Spinal cord (tissue), 10 donors: Measurements from ENCODE around the gene FSTL3. TPM values are rescaled to one million over a fixed set of nuclear protein-coding genes. Genes with fewer than 3 reads are reported as not detected.

Experiments
- DNase-seq, 6 donors: peaks; one replicate each; pipeline versions ENCODE4 v3.0.0 to v3.0.0-alpha.2; 2013 to 2015; ENCODE audit warnings: low spot score in 6 of 6, low read depth in 4 of 6
- H3K27ac ChIP-seq: one replicate; pipeline ENCODE4 v1.5.1; 2013; ENCODE audit warnings: low read depth, low read length, control low read depth
- H3K27me3 ChIP-seq: one replicate; pipeline ENCODE4 v1.6.1; 2013; ENCODE audit warnings: low read length; ENCODE audit not compliant: control insufficient read depth, insufficient read depth
- H3K36me3 ChIP-seq: one replicate; pipeline ENCODE4 v1.6.1; 2013; ENCODE audit warnings: low read length; ENCODE audit not compliant: control insufficient read depth, insufficient read depth
- H3K4me1 ChIP-seq: one replicate; pipeline ENCODE4 v1.6.1; 2013; ENCODE audit warnings: low read length; ENCODE audit not compliant: control insufficient read depth, insufficient read depth
- H3K4me3 ChIP-seq: one replicate; pipeline ENCODE4 v1.5.1; 2013; ENCODE audit warnings: low read depth, low read length, control low read depth
- H3K9me3 ChIP-seq: one replicate; pipeline ENCODE4 v1.6.1; 2013; ENCODE audit warnings: low read length; ENCODE audit not compliant: control insufficient read depth, insufficient read depth
- WGBS: methylation state at CpG from one replicate; pipeline ENCODE4 v1.1.5; 2013; ENCODE audit warnings: missing lambda C conversion rate; ENCODE audit not compliant: insufficient coverage; 5-methylcytosine and 5-hydroxymethylcytosine counted together
- polyA plus RNA-seq, 2 donors: library from polyadenylated mRNA; unstranded; fragments of 120-200 nt; gene quantifications; one replicate each; pipeline ENCODE4 v1.2.1, GENCODE V29; 2013; ENCODE audit not compliant: insufficient read length in 2 of 2
- total RNA-seq, 2 donors: library from RNA; depleted of rRNA in 1 of 2; stranded (reverse); fragments of 120-200 nt in 1 of 2; fragments of >200 nt in 1 of 2; gene quantifications; one replicate each; pipeline versions ENCODE4 v1.2.3 to v1.2.4, GENCODE V29; 2013 to 2014
- donor health status: healthy.

The FSTL3 gene
- total and polyA plus RNA-seq, 4 donors = 11.3 to 32.1 (median 15.0) TPM

DNA sequence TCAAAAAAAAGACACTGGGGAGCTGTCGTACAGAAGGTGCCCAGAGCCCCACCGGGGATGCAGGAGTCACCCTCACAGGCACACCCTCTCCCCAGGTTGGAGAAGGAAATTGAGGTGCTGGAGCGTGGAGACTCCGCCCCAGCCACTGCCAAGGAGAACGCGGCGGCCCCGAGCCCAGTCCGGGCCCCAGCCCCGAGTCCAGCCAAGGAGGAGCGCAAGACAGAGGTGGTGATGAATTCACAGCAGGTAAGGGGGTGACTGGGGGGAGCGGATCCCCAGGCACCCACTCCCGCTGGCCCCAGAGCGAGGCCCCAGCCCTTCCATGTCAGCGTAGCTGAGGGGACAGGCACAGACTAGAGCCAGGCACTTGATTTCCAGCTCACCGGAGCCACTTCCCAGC lies 54.8 kb downstream of the FSTL3 start:
- Histone ChIP-seq H3K36me3 (peaks cover 96% of the 10 kb centered on the region), H3K27ac (no peak overlapping the region), H3K27me3 (no peaks in the 10 kb centered on the region), H3K4me3 (no peak overlapping the region), H3K9me3 (no peaks in the 10 kb centered on the region), H3K4me1 (peaks cover 6% of the 10 kb centered on the region)
- 84% methylated on average over 9 of the region's 16 CpGs for WGBS
- no peak for DNase-seq

DNA sequence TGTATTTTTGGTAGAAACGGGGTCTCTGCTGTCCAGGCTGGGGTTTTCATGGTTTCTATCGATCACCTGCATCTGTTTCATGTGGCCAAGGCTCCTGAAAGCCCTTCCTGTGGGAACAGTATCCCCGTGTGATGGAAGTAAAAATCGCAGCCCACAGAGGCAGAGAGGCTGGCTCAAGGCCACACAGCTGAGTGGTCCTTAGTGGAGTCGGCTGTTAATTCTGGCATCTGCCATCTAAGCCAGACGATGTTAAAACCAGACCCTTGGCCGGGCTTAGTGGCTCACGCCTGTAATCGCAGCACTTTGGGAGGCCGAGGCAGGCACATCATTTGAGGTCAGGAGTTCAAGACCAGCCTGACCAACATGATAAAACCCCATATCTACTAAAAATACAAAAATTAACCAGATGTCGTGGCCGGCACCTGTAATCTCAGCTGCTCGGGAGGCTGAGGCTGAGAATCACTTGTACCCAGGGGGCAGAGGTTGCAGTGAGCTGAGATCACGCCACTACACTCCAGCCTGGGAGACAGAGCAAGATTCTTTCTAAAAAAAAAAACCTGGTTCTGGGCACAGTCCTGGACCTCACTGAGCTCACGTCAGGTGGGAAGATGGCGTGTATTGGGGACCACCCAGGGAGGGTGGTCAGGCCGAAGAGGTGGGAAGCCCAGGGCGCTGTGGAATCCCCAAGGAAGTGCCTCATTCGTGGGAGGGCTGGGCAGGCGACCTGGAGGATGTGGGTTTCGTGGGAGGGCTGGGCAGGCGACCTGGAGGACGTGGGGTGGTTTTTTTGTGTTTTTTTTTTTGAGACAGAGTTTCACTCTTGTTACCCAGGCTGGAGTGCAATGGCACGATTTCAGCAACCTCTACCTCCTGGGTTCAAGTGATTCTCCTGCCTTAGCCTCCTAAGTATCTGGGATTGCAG lies 56.2 kb downstream of the FSTL3 start:
- 85% methylated on average over 20 of the region's 24 CpGs for WGBS
- Histone ChIP-seq H3K4me1 (peaks cover 6% of the 10 kb centered on the region), H3K27ac (no peak overlapping the region), H3K9me3 (no peaks in the 10 kb centered on the region), H3K4me3 (no peak overlapping the region), H3K36me3 (peaks cover 96% of the 10 kb centered on the region), H3K27me3 (no peaks in the 10 kb centered on the region)
- no peak for DNase-seq

Other genes starting within 250 kb of the FSTL3 start
- gene SHC2, start 215.4 kb upstream of the FSTL3 start, total RNA-seq = 10 to 100 TPM; 15.5 to 24.2 TPM
- 100 to 1,000 TPM in 1 of 2 donors, 10 to 100 TPM in 1; 92.7 to 111 TPM for gene SHC2, start 215.4 kb upstream of the FSTL3 start, polyA plus RNA-seq
- 1 to 10 TPM in 1 of 2 donors, under 1 TPM in 1; 0.40 to 2.6 TPM for gene MADCAM1, start 179.9 kb upstream of the FSTL3 start, total RNA-seq
- gene MADCAM1, start 179.9 kb upstream of the FSTL3 start, polyA plus RNA-seq = 1 to 10 TPM; 5.3 to 7.1 TPM
- gene TPGS1, start 168.9 kb upstream of the FSTL3 start, total RNA-seq = 10 to 100 TPM in 1 of 2 donors, 1 to 10 TPM in 1; 9.9 to 23.9 TPM
- 10 to 100 TPM; 30.3 to 31.3 TPM for gene TPGS1, start 168.9 kb upstream of the FSTL3 start, polyA plus RNA-seq
- 10 to 100 TPM; 35.5 to 85.5 TPM for gene CDC34, start 144.6 kb upstream of the FSTL3 start, total RNA-seq
- 10 to 100 TPM; 86.6 to 92.0 TPM for gene CDC34, start 144.6 kb upstream of the FSTL3 start, polyA plus RNA-seq
- under 1 TPM in 1 of 2 donors, not detected in 1; 0.33 TPM for gene GZMM, start 132.3 kb upstream of the FSTL3 start, total RNA-seq
- gene GZMM, start 132.3 kb upstream of the FSTL3 start, polyA plus RNA-seq = under 1 TPM; 0.55 to 0.68 TPM
- 100 to 1,000 TPM; 177 to 638 TPM for gene BSG, start 103.8 kb upstream of the FSTL3 start, total RNA-seq
- gene BSG, start 103.8 kb upstream of the FSTL3 start, polyA plus RNA-seq = 100 to 1,000 TPM; 484 to 623 TPM
- 10 to 100 TPM in 1 of 2 donors, 1 to 10 TPM in 1; 8.6 to 35.7 TPM for gene HCN2, start 86.5 kb upstream of the FSTL3 start, total RNA-seq
- 10 to 100 TPM; 82.5 to 85.8 TPM for gene HCN2, start 86.5 kb upstream of the FSTL3 start, polyA plus RNA-seq
- gene POLRMT, start 42.9 kb upstream of the FSTL3 start, total RNA-seq = 10 to 100 TPM; 11.8 to 40.8 TPM
- gene POLRMT, start 42.9 kb upstream of the FSTL3 start, polyA plus RNA-seq = 10 to 100 TPM; 51.6 to 54.2 TPM
- 1 to 10 TPM in 1 of 2 donors, under 1 TPM in 1; 0.72 to 1.2 TPM for gene FGF22, start 36.5 kb upstream of the FSTL3 start, total RNA-seq
- gene FGF22, start 36.5 kb upstream of the FSTL3 start, polyA plus RNA-seq = 1 to 10 TPM; 2.2 to 2.5 TPM
- 10 to 100 TPM; 13.4 to 20.3 TPM for gene RNF126, start 13.2 kb upstream of the FSTL3 start, total RNA-seq
- 10 to 100 TPM; 50.9 to 61.6 TPM for gene RNF126, start 13.2 kb upstream of the FSTL3 start, polyA plus RNA-seq
- 1 to 10 TPM in 1 of 2 donors, under 1 TPM in 1; 0.33 to 1.1 TPM for gene PRSS57, start 19.1 kb downstream of the FSTL3 start, total RNA-seq
- under 1 TPM in 1 of 2 donors, not detected in 1; 0.15 TPM for gene PRSS57, start 19.1 kb downstream of the FSTL3 start, polyA plus RNA-seq
- 10 to 100 TPM; 48.8 to 72.4 TPM for gene PALM, start 32.5 kb downstream of the FSTL3 start, total RNA-seq
- 100 to 1,000 TPM; 237 to 260 TPM for gene PALM, start 32.5 kb downstream of the FSTL3 start, polyA plus RNA-seq
- gene MISP, start 74.7 kb downstream of the FSTL3 start, total RNA-seq = under 1 TPM; 0.40 to 0.66 TPM
- under 1 TPM; 0.41 to 0.42 TPM for gene MISP, start 74.7 kb downstream of the FSTL3 start, polyA plus RNA-seq
- gene PTBP1, start 121.1 kb downstream of the FSTL3 start, total RNA-seq = 10 to 100 TPM; 51.3 to 91.9 TPM
- gene PTBP1, start 121.1 kb downstream of the FSTL3 start, polyA plus RNA-seq = 100 to 1,000 TPM; 137 to 152 TPM
- gene PLPPR3, start 145.6 kb downstream of the FSTL3 start, total RNA-seq = 10 to 100 TPM; 26.1 to 29.3 TPM
- gene PLPPR3, start 145.6 kb downstream of the FSTL3 start, polyA plus RNA-seq = 100 to 1,000 TPM; 201 to 245 TPM
- gene AZU1, start 151.4 kb downstream of the FSTL3 start, total RNA-seq = 10 to 100 TPM in 1 of 2 donors, 1 to 10 TPM in 1; 2.0 to 14.2 TPM
- 1 to 10 TPM; 3.0 to 3.6 TPM for gene AZU1, start 151.4 kb downstream of the FSTL3 start, polyA plus RNA-seq
- 10 to 100 TPM in 1 of 2 donors, 1 to 10 TPM in 1; 3.8 to 37.1 TPM for gene PRTN3, start 164.6 kb downstream of the FSTL3 start, total RNA-seq
- under 1 TPM; 0.41 to 0.72 TPM for gene PRTN3, start 164.6 kb downstream of the FSTL3 start, polyA plus RNA-seq
- gene ELANE, start 175.9 kb downstream of the FSTL3 start, total RNA-seq = 10 to 100 TPM in 1 of 2 donors, under 1 TPM in 1; 0.99 to 23.5 TPM
- gene ELANE, start 175.9 kb downstream of the FSTL3 start, polyA plus RNA-seq = under 1 TPM in 1 of 2 donors, not detected in 1; 0.18 TPM
- 1 to 10 TPM; 4.2 to 6.5 TPM for gene CFD, start 183.3 kb downstream of the FSTL3 start, total RNA-seq
- 1 to 10 TPM; 2.8 to 5.1 TPM for gene CFD, start 183.3 kb downstream of the FSTL3 start, polyA plus RNA-seq
- gene MED16, start 216.8 kb downstream of the FSTL3 start, total RNA-seq = 10 to 100 TPM; 20.3 to 20.4 TPM
- 10 to 100 TPM; 56.5 to 66.1 TPM for gene MED16, start 216.8 kb downstream of the FSTL3 start, polyA plus RNA-seq
- gene RNU6-9, start 217.1 kb downstream of the FSTL3 start, total RNA-seq = not detected
- gene RNU6-9, start 217.1 kb downstream of the FSTL3 start, polyA plus RNA-seq = not detected
- 10 to 100 TPM; 20.9 to 23.6 TPM for gene R3HDM4, start 236.8 kb downstream of the FSTL3 start, total RNA-seq
- 10 to 100 TPM; 71.6 to 72.2 TPM for gene R3HDM4, start 236.8 kb downstream of the FSTL3 start, polyA plus RNA-seq
- 1 to 10 TPM in 1 of 2 donors, under 1 TPM in 1; 0.50 to 2.1 TPM for gene KISS1R, start 240.9 kb downstream of the FSTL3 start, total RNA-seq
- 1 to 10 TPM; 2.3 to 2.7 TPM for gene KISS1R, start 240.9 kb downstream of the FSTL3 start, polyA plus RNA-seq
- 10 to 100 TPM in 1 of 2 donors, 1 to 10 TPM in 1; 4.8 to 14.8 TPM for gene ARID3A, start 249.6 kb downstream of the FSTL3 start, total RNA-seq
- gene ARID3A, start 249.6 kb downstream of the FSTL3 start, polyA plus RNA-seq = 10 to 100 TPM in 1 of 2 donors, 1 to 10 TPM in 1; 7.2 to 10.5 TPM